Stimulated activated naive CD8-positive, alpha-beta T cell treated with anti-CD3 and anti-CD28 coated beads, Interleukin-15, Interleukin-2, amounts not matched to agents 100 U/mL and 50 U/mL, for 24 hours (primary cell): ENCODE data around the gene ZNF761.
"Not testable (repeated sequence)": the region's sequence is repeated elsewhere in the genome, so short reads cannot be mapped to it uniquely, and the experiment has no call there.

ENCODE experiments used
- ATAC-seq: fragments of 150-1000 bp; cut with Tn5 transposase; one replicate; pipeline ENCODE4 v1.10.0; 2021
- DNase-seq: peaks from one replicate; pipeline ENCODE4 v3.0.0; 2021

The ZNF761 gene

DNA sequence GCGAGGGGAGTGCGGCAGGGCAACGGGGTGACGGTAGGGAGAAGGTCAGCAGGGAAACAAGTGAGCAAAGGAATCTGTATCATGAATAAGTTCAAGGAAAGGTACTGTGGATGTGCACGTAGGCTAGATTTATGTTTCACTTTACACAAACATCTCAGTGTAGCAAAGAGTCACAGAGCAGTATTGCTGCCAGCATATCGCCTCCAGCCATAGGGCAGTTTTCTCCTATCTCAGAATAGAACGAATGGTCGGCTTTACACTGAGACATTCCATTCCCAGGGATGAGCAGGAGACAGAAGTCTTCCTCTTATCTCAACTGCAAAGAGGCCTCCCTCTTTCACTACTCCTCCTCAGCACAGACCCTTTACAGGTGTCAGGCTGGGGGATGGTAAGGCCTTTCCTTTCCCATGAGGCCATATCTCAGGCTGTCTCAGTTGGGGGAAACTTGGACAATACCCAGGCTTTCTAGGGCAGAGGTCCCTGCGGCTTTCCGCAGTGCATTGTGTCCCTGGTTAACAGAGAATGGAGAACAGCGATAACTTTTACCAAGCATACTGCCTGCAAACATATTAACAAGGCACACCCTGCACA, 28.4 kb downstream of the ZNF761 start:
- DNase-seq, ATAC-seq: not testable (repeated sequence)

DNA sequence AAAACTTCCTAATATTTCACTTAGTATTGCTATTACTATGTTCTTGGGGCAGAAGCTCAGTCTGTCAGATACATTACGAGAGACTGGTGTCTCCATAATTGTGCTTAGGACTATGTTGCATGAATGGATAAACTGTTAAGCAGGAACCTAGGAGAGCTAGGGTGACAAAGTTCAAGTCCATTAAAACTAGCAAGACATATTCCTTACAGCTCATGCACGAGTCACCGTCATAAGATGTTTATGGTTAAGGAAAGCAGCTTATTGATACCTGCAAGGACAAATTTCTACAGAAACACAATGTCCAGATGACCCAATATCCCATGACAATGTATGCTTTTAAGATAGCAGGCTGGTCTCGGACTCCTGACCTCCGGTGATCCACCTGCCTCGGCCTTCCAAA, 30.1 kb downstream of the ZNF761 start:
- DNase-seq (no peak), ATAC-seq (no peak)

DNA sequence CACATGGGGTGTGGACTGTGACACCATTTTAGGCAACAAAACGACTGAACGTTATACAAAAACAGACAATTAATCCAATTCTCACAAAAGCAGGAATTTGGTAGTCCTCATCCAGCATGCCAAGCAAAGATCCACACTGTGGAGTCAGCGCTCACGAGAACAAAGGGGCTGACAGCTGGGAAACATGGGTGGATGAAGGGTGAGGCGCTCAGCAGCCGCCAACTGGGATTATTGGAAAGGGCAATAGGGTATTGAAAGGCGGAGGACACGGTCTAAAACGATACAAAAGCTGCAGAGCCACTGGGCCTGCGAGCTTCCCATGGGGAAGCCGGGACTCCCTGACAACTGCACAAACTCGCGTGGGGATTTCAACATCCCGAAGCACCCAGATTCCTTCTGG, 31.1 kb downstream of the ZNF761 start:
- no peak for ATAC-seq

DNA sequence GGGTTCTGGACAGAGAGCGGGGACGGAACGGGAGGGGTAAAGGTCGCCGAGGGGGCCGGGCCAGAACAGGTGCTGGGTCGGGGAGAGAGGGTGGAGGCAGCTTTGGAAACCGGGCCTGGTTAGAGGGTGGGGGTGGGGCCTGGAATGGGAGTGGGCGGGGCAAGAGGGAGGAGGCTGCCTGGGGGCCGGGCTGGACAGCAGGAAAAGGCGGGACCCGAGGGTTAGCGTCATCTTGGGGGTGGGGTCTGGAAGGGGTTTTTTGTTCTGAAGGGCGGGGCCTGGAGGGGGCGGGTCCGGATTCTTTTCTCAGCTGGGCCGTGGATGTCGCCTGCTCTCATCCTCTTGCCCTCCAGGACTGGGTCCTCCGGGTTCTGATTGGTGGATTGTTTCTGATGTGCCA, 31.5 kb downstream of the ZNF761 start:
- ATAC-seq, result no peak
- DNase-seq, result peak; percentile 24

More for the DNA sequence above, 31.1 kb downstream of the ZNF761 start:
- no peak for DNase-seq

DNA sequence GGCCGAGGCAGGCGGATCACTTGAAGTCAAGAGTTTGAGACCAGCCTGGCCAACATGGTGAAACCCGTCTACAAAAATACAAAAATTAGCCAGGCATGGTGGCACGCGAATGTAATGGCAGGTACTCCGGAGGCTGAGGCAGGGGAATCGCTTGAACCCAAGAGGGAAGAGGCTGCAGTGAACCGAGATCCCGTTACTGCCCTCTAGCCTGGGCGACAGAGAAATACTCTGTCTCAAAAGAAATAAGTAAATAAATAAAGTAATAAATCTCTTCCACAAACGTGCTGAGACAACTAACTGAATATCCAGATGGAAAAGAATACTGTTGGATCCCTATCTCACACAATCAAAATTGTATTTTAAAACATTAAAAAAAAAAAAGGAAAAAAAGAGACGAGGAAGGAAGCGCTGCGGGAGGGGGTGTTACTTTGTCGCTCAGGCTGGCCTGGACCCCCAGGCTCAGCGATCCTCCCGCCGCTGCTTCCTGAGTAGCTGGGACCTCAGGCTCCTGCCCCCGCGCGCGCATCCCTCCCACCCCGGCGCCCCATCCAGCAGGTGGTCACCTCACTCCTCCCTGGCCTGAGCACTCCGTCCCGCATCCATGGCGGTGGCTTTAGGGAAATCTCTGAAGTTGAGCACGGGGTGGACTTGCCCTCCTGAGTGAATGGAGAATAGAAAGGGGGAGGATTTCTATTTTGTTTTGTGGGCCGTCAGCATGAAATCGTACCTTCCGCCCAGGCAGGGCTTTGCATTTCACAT, 35.1 kb downstream of the ZNF761 start:
- DNase-seq (no peak), ATAC-seq (peak; percentile 23)

DNA sequence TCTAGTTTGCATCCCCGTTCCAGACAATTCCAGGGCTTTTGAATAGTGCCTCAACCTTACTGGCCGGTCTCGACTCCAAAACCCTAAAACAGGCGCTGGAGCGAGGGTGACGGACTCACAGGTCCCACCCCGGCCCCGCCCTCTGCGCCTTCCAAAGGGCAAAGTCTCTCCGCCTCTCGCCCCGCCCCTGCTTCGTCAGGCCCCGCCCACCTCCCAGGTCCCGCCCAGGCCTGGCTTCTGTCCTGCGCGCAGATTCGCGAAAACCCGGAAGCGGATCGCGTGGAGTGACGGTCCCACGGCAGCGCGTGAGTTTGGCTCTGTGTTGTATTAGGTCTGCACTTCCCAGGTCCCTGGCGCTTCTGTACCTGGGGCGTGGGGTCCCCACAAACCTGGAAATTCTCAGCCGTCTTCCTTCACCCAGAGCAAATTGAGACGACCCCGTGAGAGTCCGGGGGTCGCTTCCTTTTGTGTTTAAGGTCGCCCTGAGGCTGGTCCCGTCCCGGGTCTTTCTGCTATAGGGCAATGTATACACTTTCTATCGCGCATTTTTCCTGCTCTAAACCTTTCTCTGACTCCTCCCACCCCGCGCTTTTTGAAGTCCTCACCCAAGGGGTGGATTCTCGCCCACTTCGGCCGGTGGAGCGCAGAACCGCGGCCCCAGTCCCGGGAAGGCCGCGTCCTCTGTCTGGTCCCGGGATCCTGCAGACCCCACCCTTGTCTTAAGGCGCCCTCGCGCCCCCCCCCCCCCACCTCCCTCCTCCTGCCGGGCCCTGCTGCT, 35.9 kb downstream of the ZNF761 start, which contains the start of gene ZNF813:
Gene ZNF813 (plus strand): TSS at position 249 of the 778 bp plus-strand sequence. CDS start 16,090 bp downstream, outside the sequence.
- ATAC-seq (peak; percentile 98), DNase-seq (peak; percentile 97)

DNA sequence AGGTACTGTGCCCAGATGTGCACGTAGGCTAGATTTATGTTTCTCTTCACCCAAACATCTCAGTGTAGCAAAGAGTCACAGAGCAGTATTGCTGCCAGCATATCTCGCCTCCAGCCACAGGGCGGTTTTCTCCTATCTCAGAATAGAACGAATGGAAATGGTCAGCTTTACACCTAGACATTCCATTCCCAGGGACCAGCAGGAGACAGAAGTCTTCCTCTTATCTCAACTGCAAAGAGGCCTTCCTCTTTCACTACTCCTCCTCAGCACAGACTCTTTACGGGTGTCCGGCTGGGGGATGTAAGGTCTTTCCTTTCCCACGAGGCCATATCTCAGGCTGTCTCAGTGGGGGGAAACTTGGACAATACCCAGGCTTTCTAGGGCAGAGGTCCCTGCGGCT, 36.8 kb downstream of the ZNF761 start:
- DNase-seq, ATAC-seq: not testable (repeated sequence)

DNA sequence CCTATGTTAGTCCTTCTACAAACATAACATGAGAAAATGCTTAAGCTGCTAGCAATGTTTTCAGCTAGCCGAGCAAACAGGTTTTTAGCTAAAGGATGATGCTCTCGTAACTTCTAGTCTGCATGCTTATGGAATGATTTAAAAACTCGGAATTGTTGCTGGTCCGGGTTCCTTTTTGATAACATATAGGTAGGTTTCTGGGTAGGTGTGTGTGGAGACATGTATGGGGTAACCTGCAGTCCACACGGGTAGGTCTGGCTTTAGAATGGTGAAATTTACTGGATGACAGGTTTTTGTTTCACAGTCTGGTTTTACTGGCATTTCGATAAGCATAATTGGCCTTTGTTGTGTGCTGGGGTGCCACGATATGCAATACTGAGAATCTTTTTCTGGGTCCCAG, 40.1 kb downstream of the ZNF761 start:
- no peak for ATAC-seq
- DNase-seq, result no peak

DNA sequence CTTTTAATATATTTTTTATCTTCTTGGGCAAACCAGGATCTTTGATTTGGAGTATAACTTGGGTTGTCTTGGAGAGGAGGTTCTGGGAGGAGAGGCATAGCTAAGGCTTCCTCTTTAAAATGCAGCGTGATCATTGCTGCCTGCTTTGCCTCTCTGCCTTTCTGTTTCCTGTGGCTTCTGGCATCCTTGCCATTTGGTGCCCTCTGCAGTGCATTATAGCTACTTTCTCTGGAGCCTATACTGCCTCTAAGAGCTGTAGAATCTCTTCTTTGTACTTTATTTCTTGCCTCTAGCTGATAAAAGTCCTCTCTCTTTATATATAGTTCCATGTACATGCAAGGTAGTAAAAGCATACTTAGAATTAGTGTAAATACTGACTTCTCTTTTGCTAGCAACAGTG, 43.0 kb downstream of the ZNF761 start:
- not testable (repeated sequence) for DNase-seq, ATAC-seq

DNA sequence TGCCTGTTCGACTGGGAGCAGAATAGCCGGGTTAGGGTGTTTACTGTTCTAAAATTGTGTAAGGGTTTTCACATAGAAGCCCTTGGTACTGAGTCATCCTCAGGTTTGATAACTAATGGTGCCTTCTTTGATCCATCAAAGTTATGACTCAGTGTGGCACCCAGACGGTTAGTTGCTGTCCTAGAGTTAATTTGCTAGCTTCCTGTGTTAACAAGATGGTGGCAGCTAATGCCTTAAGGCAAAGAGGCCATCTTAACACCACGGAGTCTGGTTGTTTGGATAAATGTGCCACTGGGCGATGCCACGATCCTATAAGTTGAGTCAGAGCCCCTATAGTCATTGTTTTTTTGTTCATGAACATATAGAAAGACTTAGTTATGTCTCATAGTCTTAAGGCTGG, 43.7 kb downstream of the ZNF761 start:
- not testable (repeated sequence) for ATAC-seq, DNase-seq

DNA sequence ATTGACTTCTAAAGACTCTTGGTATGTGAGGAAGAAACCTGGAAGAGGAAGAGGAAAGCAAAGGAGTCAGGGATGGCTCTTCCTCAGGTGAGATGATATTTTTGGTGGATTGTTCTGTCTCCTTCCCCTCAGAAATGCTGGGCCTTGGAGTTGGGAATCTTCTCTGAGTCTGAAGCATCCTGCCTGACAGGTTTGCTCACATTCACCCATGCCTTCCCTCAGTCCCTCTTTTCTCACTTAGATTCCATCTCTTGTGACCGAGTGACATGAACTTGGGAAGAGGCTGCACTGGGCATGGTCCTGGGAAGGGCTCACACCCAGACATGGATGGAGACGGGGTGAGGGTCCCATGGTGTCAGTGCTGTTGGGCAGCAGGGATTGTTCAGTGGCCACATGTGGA, 52.0 kb downstream of the ZNF761 start:
- not testable (repeated sequence) for DNase-seq, ATAC-seq

DNA sequence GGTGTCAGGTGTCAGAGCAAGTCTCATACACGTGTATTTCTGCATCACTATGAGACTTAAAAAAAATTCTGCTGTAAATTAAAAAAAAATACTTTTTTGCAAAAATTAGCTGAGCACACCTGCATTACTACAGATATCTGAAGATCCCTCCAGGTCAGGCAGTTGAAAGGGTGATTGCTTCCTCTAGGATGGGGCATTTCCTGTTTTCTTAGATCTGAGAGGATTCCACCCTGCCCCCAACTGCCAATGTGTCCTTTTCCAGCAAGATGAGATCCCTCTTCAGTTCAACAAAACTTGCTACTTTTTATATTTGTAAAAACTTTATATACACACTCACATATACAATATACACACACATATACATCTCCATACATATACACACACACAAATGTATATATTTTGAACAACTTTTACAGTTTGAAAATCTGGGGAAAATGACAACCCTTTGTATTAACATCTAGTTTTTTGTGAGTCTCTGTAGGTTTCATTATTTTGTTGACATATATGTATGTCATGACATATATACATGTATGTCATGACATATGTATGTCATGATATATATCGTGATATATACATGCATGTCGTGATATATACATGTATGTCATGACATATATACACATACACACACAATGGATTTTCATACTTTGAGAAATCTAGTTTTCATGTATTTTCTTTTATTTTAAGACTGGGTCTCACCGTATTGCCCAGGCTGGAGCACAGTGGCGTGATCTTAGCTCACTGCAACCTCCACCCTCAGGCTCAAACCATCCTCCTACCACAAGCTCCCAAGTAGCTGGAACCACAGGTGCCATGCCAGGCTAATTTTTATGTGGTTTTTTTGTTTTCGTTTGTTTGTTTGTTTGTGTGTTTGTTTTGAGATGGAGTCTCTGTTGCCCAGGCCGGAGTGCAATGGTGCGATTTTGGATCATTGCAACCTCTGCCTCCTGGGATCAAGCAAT, 53.5 kb downstream of the ZNF761 start:
- no peak for ATAC-seq

DNA sequence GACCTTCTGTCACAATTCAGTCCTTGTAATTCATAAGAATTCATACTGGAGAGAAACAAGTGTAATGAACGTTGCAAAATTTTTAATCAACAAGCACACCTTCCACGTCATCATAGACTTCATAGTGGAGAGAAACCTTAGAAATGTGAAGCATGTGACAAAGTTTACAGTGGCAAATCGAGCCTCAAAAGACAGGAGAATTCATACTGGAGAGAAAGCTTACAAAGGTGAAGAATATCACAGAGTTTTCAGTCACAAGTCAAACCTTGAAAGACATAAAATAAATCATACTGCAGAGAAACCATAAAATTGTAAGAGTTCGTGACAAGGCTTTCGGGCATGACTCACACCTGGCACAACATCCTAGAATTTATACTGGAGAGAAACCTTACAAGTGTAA, 60.4 kb downstream of the ZNF761 start:
- DNase-seq (no peak), ATAC-seq (no peak)

More for the DNA sequence above, 53.5 kb downstream of the ZNF761 start:
- DNase-seq, result no peak

DNA sequence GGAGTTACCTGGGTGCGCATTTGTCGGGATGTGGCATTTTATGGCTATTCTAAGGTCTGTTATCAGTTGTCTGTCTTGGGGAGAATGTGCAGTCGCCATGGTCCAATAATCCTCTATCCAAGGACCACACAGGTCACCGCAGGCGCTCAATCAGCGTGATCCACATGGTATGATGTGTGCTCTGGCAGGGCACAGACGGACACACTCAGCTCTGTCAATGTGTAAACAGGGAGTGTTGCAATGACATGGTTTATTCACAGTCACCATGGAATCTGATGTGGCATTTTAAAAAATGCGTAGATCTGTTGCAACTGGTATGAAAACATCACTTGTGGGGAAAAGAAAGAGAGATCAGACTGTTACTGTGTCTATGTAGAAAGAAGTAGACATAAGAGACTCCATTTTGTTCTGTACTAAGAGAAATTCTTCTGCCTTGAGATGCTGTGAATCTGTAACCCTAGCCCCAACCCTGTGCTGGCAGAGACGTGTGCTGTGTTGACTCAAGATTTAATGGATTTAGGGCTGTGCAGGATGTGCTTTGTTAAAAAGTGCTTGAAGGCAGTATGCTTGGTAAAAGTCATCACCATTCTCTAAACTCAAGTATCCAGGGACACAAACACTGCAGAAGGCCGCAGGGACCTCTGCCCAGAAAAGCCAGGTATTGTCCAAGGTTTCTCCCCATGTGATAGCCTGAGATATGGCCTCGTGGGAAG, 65.7 kb downstream of the ZNF761 start:
- ATAC-seq, DNase-seq: not testable (repeated sequence)

DNA sequence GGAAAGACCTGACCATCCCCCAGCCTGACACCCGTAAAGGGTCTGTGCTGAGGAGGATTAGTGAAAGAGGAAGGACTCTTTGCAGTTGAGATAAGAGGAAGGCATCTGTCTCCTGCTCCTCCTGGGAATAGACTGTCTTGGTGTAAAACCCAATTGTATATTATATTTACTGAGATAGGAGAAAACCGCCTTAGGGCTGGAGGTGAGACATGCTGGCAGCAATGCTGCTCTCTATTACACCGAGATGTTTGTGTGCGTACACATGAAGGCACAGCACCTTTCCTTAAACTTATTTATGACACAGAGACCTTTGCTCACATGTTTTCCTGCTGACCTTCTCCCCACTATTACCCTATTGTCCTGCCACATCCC, 66.2 kb downstream of the ZNF761 start:
- DNase-seq, ATAC-seq: not testable (repeated sequence)

DNA sequence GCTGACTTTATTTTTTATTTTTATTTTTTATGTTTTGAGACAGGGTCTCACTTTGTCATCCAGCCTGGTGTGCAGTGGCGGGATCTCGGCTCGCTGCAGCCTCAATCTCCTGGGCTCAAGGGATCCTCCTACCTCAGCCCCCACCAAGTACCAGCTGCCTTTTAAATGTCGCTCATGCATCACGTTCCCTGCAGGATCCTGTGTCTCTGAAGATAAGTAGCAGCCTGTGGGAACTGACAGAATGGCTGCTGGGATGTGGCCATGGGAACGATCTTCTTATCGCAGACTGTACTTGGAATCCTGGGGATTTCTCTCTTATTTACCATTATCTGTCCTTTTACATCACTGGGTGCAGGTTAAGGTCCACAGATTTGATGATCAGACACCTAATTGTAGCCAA, 71.4 kb downstream of the ZNF761 start:
- DNase-seq, ATAC-seq: not testable (repeated sequence)

DNA sequence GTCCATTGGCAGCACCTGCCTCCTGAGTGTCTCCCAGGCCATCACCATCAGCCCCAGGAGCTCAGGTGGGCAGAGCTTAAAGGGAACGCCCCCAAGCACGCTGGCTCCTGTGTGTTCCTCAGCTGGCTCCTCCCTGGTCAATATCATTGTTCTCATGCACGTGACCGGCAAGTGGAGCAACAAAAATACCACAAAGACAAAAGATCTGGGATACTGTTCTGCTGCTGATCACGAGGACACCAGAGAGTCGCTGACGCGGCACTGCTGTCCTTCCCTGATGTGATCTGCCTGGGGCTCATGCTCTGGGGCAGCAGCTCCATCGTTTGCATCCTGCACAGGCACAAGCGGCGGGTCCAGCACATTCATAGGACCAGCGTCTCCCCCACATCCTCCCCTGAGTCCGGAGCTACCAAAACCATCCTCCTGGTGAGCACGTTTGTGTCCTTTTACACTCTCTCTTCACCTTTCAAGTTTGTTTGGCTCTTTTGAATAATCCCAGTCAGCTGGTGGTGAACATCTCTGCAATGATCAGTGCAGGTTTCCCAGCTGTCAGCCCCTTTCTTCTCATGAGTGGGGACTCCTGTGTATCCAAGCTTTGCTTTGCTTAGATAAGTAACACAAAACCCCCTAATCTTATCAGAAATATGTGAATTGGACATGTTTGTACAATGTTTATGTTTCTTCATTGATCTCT, 72.0 kb downstream of the ZNF761 start:
- DNase-seq, ATAC-seq: not testable (repeated sequence)

DNA sequence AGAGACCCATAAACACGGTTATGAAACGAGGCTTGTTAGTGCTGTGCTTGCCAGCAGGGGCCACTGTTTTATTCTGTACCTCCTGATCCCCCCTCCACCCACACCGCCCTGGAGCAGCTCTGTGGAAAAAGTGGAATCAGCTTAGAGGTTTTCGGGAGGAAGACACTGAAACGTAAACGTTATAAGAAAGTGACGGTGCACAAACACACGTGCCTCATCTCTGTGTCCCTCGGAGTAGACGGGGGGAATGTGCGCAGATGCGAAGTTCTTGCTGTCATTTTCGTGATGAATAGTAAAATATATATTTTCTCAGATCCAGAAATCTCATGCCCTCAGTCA, 72.5 kb downstream of the ZNF761 start:
- not testable (repeated sequence) for DNase-seq

DNA sequence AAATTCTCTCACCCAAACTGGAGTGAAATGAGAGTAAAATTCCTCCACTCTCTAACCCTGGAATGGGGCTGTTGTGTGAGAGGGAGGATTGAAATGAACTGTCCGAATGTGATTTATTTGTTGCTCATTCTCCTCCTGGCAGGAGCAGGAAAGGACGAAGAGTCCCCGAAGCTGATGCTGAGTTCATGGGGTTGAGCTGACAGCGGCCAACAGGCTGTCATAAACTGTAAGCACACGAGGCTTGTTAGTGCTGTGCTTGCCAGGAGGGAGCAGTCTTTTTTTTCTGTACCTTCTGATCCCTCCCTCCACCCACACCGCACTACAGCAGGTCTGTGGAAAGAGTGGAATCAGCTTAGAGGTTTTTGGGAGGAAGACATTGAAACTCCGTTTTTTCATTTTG, 73.1 kb downstream of the ZNF761 start:
- DNase-seq (no peak), ATAC-seq (no peak)

More for the DNA sequence above, 72.5 kb downstream of the ZNF761 start:
- not testable (repeated sequence) for ATAC-seq

DNA sequence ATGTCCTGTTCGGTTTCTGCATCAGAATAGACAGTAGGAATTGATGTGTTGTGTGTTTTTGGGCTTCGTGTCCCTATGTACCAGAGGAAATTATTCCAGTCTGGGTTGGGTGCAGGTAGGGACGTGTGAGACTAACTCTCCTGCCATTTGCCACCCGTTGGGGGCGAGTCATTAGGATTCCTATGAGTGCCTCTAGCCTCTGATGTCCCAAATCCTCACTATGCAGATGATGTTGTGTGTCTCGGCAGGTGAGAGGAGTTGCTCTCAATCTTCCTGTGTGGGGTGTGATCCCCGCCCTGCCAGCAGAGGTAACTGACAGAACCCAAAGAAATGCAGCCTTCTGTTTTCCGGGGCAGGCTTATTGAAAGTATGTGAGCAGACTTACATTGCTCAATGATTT, 74.9 kb downstream of the ZNF761 start:
- DNase-seq (no peak), ATAC-seq (no peak)
